ENCODE data around the gene NAGLU.
A peak's percentile ranks its signal among the peaks of the same experiment; 100 is the strongest.
"Not testable (repeated sequence)": the region's sequence is repeated elsewhere in the genome, so short reads cannot be mapped to it uniquely, and the experiment has no call there.

The NAGLU gene

GRCh38 chr17:42545755-42546505 is 9.9 kb downstream of the NAGLU start:
- not testable (repeated sequence) for DNase-seq (ENCODE audit: low spot score)

- DNase-seq (ENCODE audit: low spot score): no peak
Observed at GRCh38 chr17:42547001-42547461, 11.0 kb downstream of the NAGLU start.

GRCh38 chr17:42547698-42548069 is 11.6 kb downstream of the NAGLU start:
- DNase-seq (ENCODE audit: low spot score): no peak

- no peak for DNase-seq (ENCODE audit: low spot score)
Observed at GRCh38 chr17:42548070-42548837, 12.2 kb downstream of the NAGLU start.

- DNase-seq (ENCODE audit: low spot score): no peak
Observed at GRCh38 chr17:42548993-42549755, 13.1 kb downstream of the NAGLU start.

GRCh38 chr17:42552736-42553135 is 16.7 kb downstream of the NAGLU start, which contains the start of gene HSD17B1:
Gene HSD17B1 (plus strand): TSS chr17:42552923. CDS start chr17:42552934, 11 bp downstream.
- not testable (repeated sequence) for DNase-seq (ENCODE audit: low spot score)

GRCh38 chr17:42553161-42553818 is 17.2 kb downstream of the NAGLU start:
- no peak for DNase-seq (ENCODE audit: low spot score)

- no peak for DNase-seq (ENCODE audit: low spot score)
Observed at GRCh38 chr17:42553866-42554249, 17.8 kb downstream of the NAGLU start.

- no peak for DNase-seq (ENCODE audit: low spot score)
Observed at GRCh38 chr17:42554250-42555121, 18.4 kb downstream of the NAGLU start.

GRCh38 chr17:42555122-42555622 is 19.1 kb downstream of the NAGLU start:
- no peak for DNase-seq (ENCODE audit: low spot score)

- not testable (repeated sequence) for DNase-seq (ENCODE audit: low spot score)
Observed at GRCh38 chr17:42555961-42556617, 20.0 kb downstream of the NAGLU start.

- no peak for DNase-seq (ENCODE audit: low spot score)
Observed at GRCh38 chr17:42559075-42559474, 23.0 kb downstream of the NAGLU start.

GRCh38 chr17:42560246-42560645 is 24.2 kb downstream of the NAGLU start:
- no peak for DNase-seq (ENCODE audit: low spot score)

- peak; percentile 99 for DNase-seq (ENCODE audit: low spot score)
Observed at GRCh38 chr17:42561897-42562387, 25.9 kb downstream of the NAGLU start, which contains the start of gene COASY. Gene COASY (plus strand): TSS chr17:42562148. CDS start chr17:42562623, 475 bp downstream.

GRCh38 chr17:42562388-42563142 is 26.5 kb downstream of the NAGLU start:
- no peak for DNase-seq (ENCODE audit: low spot score)

GRCh38 chr17:42563143-42563509 is 27.1 kb downstream of the NAGLU start:
- DNase-seq (ENCODE audit: low spot score): no peak

GRCh38 chr17:42563543-42563942 is 27.5 kb downstream of the NAGLU start:
- DNase-seq (ENCODE audit: low spot score): no peak

GRCh38 chr17:42563950-42564349 is 27.9 kb downstream of the NAGLU start:
- DNase-seq (ENCODE audit: low spot score): no peak
